HG03469 (cell line): Measurements from ENCODE around the gene KLB.
"Not testable (repeated sequence)": the region's sequence is repeated elsewhere in the genome, so short reads cannot be mapped to it uniquely, and the experiment has no call there.

Source experiments
- ATAC-seq: cut with Tn5 transposase; IDR thresholded peaks from one replicate; pipeline ENCODE4 v1.9.1; 2021; ENCODE audit warnings: mild to moderate bottlenecking, moderate library complexity, moderate number of reproducible peaks; ENCODE audit not compliant: unreplicated experiment

Gene KLB

GRCh38 chr4:39406763-39407583 lies at the start of gene KLB:
Gene KLB (plus strand): TSS chr4:39406930. CDS start chr4:39406950, 20 bp downstream.
- ATAC-seq, result no peak

DNA sequence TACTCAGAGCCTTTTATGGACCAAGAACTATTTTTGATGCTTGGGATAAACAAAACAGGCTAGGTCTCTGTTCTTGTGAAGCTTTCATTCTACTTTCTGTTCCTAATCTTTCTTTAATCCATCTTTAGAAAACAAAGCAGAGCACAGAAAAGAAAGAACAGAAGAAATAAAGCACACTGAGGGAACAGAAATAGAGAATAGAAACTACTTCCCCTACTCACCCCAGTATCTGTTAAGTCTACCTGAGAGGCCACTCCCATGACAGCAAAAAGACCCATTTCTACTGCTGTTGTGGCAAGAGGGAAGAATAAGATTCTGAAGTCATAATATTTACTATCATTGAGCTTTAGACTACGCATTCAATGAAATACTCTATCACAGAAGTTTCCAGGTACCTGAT lies 49.7 kb upstream of the KLB start:
- ATAC-seq, result no peak

GRCh38 chr4:39360611-39361010 lies 46.1 kb upstream of the KLB start:
- peak; percentile 32 for ATAC-seq

GRCh38 chr4:39362827-39363226 lies 43.9 kb upstream of the KLB start:
- ATAC-seq, result no peak

GRCh38 chr4:39363773-39364393 lies 42.8 kb upstream of the KLB start:
- ATAC-seq, result no peak

- no peak for ATAC-seq
These were observed 41.4 kb upstream of the KLB start for GRCh38 chr4:39365360-39365759.

GRCh38 chr4:39365830-39366771 lies 40.6 kb upstream of the KLB start, which contains the start of gene RFC1:
Gene RFC1 (minus strand): TSS chr4:39366362. CDS start chr4:39366241, 121 bp downstream.
- no peak for ATAC-seq

GRCh38 chr4:39367166-39367565 lies 39.6 kb upstream of the KLB start:
- ATAC-seq, result no peak

GRCh38 chr4:39369301-39369700 lies 37.4 kb upstream of the KLB start:
- ATAC-seq, result no peak

DNA sequence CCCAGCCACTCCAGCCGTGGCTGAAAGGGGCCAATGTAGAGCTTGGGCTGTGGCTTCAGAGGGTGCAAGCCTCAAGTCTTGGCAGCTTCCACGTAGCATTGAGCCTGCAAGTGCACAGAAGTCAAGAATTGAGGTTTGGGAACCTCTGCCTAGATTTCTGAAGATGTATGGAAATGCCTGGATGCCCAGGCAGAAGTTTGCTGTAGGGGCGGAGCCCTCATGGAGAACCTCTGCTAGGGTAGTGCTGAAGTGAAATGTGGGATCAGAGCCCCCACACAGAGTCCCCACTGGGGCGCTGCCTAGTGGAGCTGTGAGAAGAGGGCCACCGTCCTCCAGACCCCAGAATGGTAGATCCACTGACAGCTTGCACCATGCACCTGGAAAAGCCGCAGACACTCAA lies 35.5 kb upstream of the KLB start:
- not testable (repeated sequence) for ATAC-seq

DNA sequence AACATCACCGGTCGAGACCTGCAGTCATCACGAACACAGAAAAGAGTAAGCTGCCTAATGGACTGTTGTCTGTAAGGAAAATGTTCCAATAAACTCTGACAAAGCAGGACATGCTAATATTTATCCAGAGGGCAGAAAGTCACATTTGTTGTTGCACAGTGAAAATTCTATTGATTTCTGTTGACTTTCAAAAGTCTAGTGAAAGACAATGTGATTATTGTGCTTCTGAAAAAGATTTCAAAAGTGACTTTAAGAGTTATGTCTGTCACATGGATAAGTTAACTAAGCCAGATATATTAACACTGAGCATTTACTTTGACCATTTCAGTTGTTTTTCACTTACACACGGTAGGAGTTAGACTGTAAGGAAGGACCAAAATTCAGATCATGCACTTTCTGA lies 31.3 kb upstream of the KLB start:
- ATAC-seq, result no peak

GRCh38 chr4:39383690-39384089 lies 23.0 kb upstream of the KLB start:
- ATAC-seq, result no peak

- no peak for ATAC-seq
These were observed 22.2 kb upstream of the KLB start for GRCh38 chr4:39384563-39384962.

DNA sequence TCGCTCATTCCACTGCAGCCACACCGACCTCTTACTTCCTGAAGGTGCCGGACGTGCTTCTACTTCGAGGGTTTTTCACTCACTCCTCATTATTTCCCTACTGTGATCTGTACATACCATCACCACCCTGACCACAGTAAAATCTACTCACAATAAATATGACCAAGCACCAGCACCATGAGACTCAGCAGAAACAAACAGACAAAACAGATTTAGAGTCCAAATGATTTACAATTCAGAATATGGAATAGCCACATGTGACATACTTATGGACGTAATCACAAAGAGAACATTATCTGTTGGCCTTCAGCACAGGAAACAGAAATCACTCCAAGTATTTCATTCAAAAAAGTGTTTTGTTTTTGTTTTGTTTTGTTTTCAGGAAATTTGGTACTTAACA lies 16.1 kb upstream of the KLB start:
- no peak for ATAC-seq

- ATAC-seq, result no peak
These were observed 12.0 kb upstream of the KLB start for GRCh38 chr4:39394706-39395105.

- ATAC-seq, result not testable (repeated sequence)
These were observed 5.1 kb upstream of the KLB start for GRCh38 chr4:39401640-39402039.

DNA sequence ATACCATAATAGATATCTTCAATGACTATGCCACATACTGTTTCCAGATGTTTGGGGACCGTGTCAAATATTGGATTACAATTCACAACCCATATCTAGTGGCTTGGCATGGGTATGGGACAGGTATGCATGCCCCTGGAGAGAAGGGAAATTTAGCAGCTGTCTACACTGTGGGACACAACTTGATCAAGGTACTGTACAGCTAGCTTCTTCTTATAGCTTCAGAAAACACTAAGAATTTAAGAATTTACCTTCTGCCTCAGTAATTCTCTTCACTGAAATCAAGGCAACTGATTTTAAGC lies 805 bp downstream of the KLB start:
- no peak for ATAC-seq

DNA sequence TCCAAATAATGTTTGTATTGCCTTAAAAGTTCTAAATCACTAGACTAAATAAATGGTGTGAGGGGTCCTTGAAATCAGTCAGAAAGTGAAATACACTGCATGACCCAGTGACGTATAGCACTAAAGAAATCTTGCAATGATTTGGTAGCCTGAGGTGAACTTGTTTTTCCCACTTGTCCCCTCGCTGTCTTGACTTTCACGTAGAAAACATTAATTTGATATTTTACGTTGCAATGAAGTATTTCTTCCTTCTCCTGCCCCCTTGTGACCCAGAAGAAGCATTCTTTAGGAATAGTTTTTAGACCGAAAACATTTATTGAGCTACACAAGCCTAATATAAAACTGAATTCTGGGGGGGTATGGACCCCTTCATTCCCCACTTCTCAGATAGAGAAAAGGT lies 3.7 kb downstream of the KLB start:
- no peak for ATAC-seq

GRCh38 chr4:39411561-39411960 lies 4.8 kb downstream of the KLB start:
- not testable (repeated sequence) for ATAC-seq

DNA sequence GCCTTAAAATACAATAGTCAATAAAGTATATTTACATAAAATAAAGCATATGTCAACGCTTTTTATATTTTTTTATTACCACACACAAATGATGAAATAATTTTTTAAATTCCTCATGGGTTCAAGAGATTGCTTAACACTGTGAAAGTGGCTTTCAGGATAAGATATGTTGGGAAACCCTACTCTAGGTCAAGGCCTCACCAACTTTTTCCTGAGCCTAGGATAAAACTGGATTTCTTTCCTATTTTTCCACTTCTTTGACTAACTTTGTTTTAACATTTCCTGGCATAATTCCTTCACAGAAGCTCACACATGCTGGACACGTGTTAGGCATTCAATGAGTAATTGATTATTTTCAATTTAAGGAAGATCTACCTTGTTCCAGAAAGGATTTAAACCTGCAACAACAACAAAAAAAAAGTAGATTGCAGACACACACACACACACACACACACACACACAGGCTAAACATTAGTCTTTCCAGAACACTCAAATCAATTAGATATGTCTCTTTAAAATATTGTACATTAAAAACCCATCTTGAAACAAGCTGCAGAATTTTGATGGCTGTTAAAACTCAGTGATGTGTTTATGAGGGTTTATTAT lies 9.1 kb downstream of the KLB start:
- no peak for ATAC-seq

DNA sequence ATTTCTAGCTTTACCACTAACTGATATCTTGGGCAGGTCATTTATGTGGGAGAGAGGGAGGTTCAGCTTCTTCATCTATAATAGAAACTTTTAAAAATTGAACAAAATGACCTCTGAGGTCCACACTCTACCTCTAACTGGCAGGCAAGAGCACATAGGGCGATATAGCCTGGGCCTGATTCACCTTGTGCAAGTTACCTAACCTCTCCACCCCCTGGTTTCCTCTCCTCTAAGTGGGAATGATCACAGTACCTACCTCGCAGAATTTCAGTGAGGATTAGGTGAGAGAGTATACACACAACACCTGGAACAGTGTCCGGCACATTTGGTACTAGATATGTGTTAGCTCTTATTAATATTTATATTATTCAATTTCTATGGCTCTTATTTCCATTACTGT lies 15.5 kb downstream of the KLB start:
- ATAC-seq, result no peak
